OCI-LY7 (cell line): ENCODE results near the gene STARD9.

ENCODE experiments used
- EZH2phosphoT487 ChIP-seq: fragments of 200-600 bp; sonication (generic); IDR thresholded peaks from 2 replicates; pipeline ENCODE4 v1.6.1; 2018; ENCODE audit warnings: low read depth, borderline replicate concordance, mild to moderate bottlenecking, mixed run types, antibody characterized with exemption, low read length, moderate library complexity, mixed read lengths
- TF ChIP-seq, protein P1 (sequence below): fragments of 200-600 bp; sonication (generic); conservative IDR thresholded peaks from 2 replicates; pipeline ENCODE4 v1.5.1; 2014; ENCODE audit warnings: mild to moderate bottlenecking, antibody characterized with exemption, low read length, moderate library complexity, mixed read lengths

DNA sequence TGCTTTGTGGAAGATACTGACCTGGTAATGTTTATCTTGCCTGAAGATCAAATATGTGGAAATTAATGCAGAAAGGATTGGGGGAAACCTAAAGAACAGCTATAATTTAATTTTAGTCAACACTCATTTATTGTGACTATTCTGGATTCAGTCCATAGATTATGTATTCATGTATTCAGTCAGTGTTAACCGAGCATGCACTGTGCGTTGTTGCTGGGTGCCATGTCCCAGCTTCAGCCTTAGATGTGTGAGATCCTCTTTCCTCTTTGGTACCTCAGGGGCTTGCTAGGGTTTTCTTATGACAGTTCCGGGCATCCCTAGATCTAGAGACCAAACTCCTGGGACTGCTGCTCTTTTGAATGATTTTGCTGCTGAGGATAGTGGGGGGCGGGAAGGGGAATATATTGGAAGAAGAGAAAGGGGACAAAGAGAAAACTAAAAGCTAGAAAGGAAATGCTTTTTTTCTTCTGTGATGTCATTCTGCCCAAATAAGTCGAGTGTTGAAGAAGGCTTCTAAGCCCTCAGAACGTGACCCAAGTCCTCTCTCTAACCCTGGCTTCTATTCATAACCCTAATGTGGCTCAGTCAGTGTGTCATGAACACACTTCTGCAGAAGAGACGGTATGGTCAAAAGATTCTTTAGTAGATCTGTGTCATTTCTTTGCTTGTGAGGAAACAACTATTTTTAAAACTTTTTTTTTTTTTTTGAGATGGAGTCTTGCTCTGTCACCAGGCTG lies 33.5 kb downstream of the STARD9 start:
- TF ChIP-seq, protein P1, sequence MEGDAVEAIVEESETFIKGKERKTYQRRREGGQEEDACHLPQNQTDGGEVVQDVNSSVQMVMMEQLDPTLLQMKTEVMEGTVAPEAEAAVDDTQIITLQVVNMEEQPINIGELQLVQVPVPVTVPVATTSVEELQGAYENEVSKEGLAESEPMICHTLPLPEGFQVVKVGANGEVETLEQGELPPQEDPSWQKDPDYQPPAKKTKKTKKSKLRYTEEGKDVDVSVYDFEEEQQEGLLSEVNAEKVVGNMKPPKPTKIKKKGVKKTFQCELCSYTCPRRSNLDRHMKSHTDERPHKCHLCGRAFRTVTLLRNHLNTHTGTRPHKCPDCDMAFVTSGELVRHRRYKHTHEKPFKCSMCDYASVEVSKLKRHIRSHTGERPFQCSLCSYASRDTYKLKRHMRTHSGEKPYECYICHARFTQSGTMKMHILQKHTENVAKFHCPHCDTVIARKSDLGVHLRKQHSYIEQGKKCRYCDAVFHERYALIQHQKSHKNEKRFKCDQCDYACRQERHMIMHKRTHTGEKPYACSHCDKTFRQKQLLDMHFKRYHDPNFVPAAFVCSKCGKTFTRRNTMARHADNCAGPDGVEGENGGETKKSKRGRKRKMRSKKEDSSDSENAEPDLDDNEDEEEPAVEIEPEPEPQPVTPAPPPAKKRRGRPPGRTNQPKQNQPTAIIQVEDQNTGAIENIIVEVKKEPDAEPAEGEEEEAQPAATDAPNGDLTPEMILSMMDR: no peak
- no peak for TF ChIP-seq EZH2phosphoT487
